HG03457 (cell line): Measurements from ENCODE around the gene LRRC25.

Experiments used
- ATAC-seq: cut with Tn5 transposase; IDR thresholded peaks from one replicate; pipeline ENCODE4 v1.9.1; 2021; ENCODE audit warnings: moderate number of reproducible peaks; ENCODE audit not compliant: unreplicated experiment

The LRRC25 gene

DNA sequence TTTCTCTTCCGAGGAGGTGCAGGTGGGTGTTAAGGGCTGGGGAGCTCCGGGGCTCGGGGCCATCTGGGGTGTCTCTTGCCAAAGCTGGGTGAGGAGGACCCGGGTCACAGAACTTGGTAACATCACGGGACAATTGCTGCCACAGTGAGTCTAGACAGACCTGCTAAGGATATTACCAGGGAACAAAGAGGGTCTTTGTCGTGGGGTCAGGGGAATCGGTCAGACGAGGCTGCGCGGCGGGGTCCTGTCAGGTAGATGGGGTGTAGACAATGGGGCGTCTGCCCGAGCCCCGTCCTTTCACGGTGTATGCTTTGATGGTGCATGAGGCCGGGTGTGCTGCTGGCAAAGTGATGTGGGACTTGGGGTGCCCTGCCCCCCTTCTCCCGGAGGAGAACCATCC is 49.3 kb downstream of the LRRC25 start:
- ATAC-seq = no peak

DNA sequence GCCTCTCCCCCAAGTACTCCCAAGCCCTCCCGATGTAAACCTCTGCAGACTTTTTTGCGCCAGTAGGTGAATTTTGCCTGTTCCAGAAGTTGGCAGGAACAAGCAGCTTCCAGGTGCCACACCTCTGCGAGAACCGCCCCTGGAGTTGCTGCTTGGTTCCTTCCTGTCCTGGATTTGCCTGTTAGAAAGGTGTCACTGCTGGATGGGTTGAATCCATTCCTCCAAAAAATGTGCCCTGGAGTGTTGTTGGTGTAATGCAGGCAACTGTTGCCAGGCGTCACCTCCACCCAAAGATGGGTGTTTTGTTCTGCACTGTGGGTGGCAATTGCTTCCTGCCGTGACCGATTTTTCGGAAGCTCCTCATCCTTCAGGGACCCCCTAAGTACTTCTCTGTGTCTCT is 51.3 kb downstream of the LRRC25 start:
- ATAC-seq = no peak

DNA sequence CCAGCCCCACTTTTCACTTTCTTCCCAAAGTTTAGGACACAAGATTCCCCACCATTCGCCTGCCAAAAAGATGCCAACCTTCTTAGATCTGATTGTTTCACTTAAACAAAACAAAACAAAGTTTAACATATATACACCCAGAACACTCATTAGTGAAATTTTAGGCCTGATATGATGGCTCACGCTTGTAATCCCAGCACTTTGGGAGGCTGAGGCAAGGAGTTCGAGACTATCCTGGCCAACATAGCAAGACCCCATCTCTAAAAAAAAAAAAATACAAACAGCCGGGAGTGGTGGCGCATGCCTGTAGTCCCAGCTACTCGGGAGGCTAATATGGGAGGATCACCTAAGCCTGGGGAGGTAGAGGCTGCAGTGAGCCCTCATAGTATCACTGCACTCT is 52.1 kb downstream of the LRRC25 start:
- no peak for ATAC-seq

DNA sequence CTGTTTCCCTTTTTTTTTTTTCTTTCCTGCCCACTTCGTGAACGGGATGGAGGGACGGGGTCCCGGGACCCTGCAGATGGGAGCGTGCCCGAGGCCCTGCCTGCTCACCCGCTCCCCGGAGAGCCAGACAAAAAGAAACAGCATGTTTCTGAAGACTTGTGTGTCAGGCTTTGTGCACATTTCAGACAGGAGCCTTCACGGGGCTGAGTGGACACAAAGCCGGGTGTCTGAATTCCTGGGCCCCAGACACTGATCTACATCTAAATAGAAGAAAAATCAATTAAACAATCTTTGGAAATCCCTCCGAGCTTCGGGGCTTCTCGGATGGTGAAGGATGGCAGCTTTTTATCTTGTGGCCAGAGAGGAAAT is 52.9 kb downstream of the LRRC25 start:
- ATAC-seq = no peak

DNA sequence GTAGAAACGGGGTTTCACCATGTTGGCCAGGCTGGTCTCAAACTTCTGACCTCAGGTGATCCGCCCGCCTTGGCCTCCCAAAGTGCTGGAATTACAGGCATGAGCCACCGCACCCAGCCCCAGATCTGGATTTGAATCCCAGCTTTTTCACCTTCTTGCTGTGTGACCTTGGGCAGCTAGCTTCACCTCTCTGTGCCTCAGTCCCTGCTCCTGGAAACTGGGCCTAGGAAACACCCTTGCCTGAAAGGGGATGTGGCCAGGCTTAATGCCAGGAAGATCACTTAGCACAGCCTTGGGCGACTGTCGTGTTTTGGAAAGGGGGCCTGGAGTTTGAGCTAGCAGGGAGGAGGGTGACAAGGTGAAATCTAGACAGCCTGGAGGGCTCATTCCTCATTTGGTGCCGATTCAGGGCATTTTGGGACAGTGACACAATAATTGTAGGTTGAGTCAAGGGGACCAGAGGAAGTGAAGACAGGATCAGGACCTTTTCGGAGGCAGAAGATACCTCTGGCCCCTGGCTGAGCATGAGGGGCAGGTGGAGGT is 55.3 kb downstream of the LRRC25 start:
- ATAC-seq = no peak
